GM15510 (cell line): ENCODE data around the gene CD79B.

Experiments used
- POLR2A ChIP-seq: IDR thresholded peaks from 3 replicates; pipeline ENCODE4 v1.6.1; 2011; ENCODE audit warnings: borderline replicate concordance; ENCODE audit not compliant: insufficient read length; ENCODE audit errors: extremely low read depth

Gene CD79B

DNA sequence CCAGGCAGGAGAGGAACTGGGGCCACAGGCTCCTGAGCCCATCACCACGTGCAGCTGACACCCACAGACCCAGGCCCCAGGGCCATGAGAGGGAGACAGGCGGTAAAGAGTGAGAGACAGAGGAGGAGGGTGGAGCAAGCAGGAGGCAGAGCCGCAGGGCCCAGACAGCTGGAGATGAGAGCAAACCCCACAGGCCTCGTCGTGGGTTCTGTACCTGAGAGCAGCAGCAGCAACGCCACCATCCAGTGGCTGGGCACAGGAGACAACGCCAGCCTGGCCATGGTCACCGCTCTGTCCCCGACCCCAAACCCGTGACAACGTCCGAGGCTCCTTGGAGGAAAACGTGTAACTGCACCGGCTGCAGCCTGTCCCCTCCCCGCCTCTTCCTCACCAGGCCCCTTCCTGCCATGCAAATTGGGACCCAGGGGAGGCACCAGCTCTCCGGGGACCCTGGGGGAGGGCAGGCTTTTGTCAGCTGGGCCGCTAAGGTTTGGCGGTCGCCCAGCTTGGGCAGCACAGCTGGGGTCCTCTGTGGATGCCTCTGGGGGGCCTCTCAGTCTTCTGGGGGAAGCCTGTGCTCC is at the start of gene CD79B:
Gene CD79B, minus strand, starts transcription at position 351 of the 581 bp plus-strand sequence. Its CDS starts 70 bp downstream, at position 281.
- peak; percentile 90 for TF ChIP-seq POLR2A

- TF ChIP-seq POLR2A, result no peak
Observed at GRCh38 chr17:63978272-63979200, 46.4 kb upstream of the CD79B start.

DNA sequence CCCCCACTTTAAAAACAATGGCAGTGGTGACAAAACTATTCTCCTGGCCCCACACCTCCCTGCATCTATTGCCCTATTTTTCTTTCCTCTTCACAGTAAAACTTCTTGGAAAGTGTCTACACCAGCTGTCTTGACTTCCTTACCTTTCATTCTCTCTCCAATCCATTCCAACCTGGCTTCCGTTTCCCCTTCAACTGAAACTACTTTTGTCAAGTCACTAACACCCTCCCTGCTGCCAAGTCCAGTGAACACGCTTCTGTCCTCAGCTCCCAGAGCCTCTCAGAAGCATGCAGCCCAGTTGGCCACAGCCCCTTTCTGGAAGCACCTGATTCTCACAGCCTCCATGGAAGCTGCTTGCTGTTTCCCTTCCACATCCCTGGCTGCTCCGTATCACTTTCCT is 44.6 kb upstream of the CD79B start:
- no peak for TF ChIP-seq POLR2A

GRCh38 chr17:63975541-63976092 is 43.5 kb upstream of the CD79B start:
- TF ChIP-seq POLR2A, result no peak

DNA sequence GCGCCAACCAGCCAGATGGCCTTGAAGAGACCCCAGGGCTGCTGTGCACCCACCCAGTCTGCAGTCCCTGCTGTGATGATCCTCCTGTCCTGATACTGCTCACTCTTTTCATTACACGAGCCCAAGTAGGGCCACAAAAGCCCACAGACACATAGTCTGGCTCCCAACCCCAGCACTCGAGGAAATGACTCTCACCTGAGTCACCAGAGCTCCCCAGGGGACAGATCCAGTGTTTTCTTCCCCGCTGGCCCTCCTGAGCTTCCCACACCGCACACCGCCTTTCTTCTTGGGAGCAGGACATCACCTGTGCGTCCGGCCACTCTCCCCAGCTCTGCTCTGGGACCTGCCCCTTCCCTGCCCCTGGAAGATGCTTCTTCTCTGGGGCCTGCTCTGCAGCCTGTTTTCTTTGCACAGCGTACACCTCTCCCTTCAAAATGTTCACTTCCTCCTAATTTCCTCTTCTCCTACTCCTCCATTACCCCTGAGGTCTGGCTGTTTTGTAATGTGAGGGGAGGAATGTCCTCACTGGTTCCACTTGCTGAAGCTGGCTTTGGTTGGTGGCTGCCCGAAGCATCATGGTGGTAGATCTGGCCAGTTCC is 42.6 kb upstream of the CD79B start:
- no peak for TF ChIP-seq POLR2A

DNA sequence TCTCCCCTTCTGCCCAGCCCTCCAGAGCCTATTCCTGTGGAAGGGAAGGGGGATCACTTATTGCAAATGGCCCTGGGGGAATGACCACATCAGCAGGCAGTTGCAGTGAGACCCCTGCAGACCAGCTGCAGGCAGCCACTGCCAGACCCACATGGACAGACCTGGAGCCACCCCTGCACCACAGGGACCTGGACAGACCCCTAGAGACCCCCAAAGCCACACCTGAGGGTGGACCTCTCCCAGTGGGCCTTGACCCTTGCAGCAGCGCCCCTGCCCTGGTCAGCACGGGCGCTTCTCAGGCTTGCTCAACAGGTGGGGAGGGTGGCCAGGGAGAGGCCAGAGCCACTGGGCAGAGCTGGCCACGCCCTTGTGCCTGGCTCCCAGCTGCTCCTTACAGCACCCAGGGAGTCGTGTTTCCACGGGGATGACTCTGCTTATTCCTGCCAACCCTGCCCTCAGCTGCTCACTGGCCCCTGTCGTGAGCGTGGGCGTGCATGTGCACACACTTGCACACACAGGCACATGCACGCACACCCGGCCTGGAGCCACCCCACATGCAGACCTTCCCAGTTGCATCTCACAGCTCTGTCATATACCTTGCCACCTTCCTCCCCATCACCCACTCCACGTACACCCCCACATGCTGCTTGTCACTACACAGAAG is 41.9 kb upstream of the CD79B start:
- no peak for TF ChIP-seq POLR2A

GRCh38 chr17:63973247-63973646 is 41.1 kb upstream of the CD79B start:
- TF ChIP-seq POLR2A, result no peak

GRCh38 chr17:63972796-63973195 is 40.7 kb upstream of the CD79B start, which contains the start of gene SCN4A:
Gene SCN4A, minus strand, starts transcription at chr17:63972918. Its CDS starts 77 bp downstream, at chr17:63972841.
- no peak for TF ChIP-seq POLR2A

GRCh38 chr17:63969278-63969677 is 37.1 kb upstream of the CD79B start:
- TF ChIP-seq POLR2A, result no peak

- no peak for TF ChIP-seq POLR2A
Observed at GRCh38 chr17:63967953-63968352, 35.8 kb upstream of the CD79B start.

GRCh38 chr17:63966646-63967264 is 34.6 kb upstream of the CD79B start:
- no peak for TF ChIP-seq POLR2A

DNA sequence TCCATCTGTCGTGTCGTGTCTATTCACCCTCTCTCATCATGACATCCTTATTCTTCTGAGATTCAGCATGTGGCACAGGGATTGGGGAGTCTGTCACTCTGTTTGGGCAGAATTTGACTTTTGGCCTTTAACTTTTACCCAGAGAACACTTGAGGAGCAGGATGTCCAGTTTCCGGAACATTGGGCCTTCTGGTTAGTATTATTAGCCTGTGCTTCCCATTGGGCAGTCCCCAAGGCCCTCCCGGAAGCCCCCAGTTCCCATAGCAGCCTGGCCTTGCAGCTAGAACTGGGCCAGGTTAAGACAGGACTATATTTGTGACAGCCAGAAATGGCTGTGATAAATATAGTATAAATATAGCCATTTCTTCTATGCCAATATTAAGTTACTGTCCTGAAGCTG is 31.0 kb upstream of the CD79B start:
- TF ChIP-seq POLR2A, result no peak

DNA sequence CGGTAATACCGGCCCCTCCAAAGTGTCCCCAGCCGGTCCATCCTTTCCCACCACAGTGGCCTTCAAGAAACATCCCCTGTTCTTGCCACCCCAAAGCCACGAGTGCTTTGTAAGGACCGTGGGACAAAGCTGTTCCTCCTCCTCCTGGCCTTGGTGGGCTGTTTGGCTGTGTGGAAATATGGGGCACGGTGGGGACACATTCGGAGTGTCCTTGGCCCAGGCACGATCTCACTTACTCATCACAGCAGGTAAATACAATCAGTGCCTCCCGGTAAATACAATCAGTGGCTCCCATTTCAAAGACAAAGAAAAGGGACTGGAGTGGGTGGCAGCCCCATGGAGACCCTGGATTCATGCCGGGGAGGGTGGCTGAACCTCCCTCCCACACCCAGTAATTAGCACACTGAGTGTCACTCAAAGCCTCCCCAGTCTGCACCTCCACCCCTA is 30.2 kb upstream of the CD79B start:
- no peak for TF ChIP-seq POLR2A
